GM12878 (cell line): ENCODE results near the gene SMCO4.
"Not testable (repeated sequence)": the region's sequence is repeated elsewhere in the genome, so short reads cannot be mapped to it uniquely, and the experiment has no call there.

Experiments used
- HDAC2 ChIP-seq: fragments of 200-600 bp; sonication (generic); IDR thresholded peaks from 2 replicates; pipeline ENCODE4 v1.6.1; 2017
- JUNB ChIP-seq: IDR thresholded peaks from 2 replicates; pipeline ENCODE4 v1.6.1; 2016; ENCODE audit warnings: antibody characterized with exemption, mild to moderate bottlenecking
- MYC ChIP-seq: IDR thresholded peaks from 2 replicates; pipeline ENCODE4 v1.6.1; 2011; ENCODE audit warnings: mild to moderate bottlenecking, low read length, moderate library complexity, inconsistent platforms; ENCODE audit not compliant: insufficient read depth, insufficient replicate concordance, insufficient read length, severe bottlenecking
- PAX8 ChIP-seq: fragments of 450-650 bp; IDR thresholded peaks from 2 replicates; pipeline ENCODE4 v1.6.1; 2017; ENCODE audit warnings: mild to moderate bottlenecking, moderate library complexity
- RCOR1 ChIP-seq: conservative IDR thresholded peaks from 2 replicates; pipeline ENCODE4 v1.6.1; 2012; ENCODE audit warnings: low read depth, low read length, improper control_type of control experiment
- YY1 ChIP-seq: IDR thresholded peaks from 2 replicates; pipeline ENCODE4 v1.6.1; 2011; ENCODE audit warnings: low read depth, mild to moderate bottlenecking, low read length
- TF ChIP-seq, protein P1 (sequence below), 3 experiments: IDR thresholded peaks in 2 of 3; conservative IDR thresholded peaks in 1 of 3; 2 replicates each; pipeline ENCODE4 v1.5.1; 2011; ENCODE audit warnings: low read depth in 3 of 3, low read length in 3 of 3, mild to moderate bottlenecking in 3 of 3, control low read depth in 2 of 3, moderate library complexity in 2 of 3, inconsistent platforms in 1 of 3, mixed read lengths in 1 of 3; ENCODE audit not compliant: control insufficient read depth in 2 of 3, insufficient read depth in 1 of 3; ENCODE audit errors: extremely low read depth in 1 of 3
- TF ChIP-seq, protein P2 (sequence below): IDR thresholded peaks from 2 replicates; pipeline ENCODE4 v1.6.1; 2011; ENCODE audit warnings: low read depth, mild to moderate bottlenecking, low read length, moderate library complexity, borderline replicate concordance; ENCODE audit errors: extremely low read depth
- TF ChIP-seq, protein P3 (sequence below): fragments of 450-650 bp; IDR thresholded peaks from 2 replicates; pipeline ENCODE4 v1.6.1; 2016; ENCODE audit warnings: mild to moderate bottlenecking
- TF ChIP-seq, protein P4 (sequence below): IDR thresholded peaks from 2 replicates; pipeline ENCODE4 v1.6.1; 2012; ENCODE audit warnings: low read depth, low read length, improper control_type of control experiment

DNA sequence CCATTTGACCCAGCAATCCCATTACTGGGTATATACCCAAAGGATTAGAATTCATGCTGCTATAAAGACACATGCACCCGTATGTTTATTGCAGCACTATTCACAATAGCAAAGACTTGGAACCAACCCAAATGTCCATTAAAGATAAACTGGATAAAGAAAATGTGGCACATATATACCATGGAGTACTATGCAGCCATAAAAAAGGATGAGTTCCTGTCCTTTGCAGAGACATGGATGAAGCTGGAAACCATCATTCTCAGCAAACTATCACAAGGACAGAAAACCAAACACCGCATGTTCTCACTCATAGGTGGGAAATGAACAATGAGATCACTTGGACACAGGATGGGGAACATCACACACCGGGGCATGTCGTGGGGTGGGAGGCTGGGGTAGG lies 79.5 kb downstream of the SMCO4 start:
- TF ChIP-seq, protein P1, sequence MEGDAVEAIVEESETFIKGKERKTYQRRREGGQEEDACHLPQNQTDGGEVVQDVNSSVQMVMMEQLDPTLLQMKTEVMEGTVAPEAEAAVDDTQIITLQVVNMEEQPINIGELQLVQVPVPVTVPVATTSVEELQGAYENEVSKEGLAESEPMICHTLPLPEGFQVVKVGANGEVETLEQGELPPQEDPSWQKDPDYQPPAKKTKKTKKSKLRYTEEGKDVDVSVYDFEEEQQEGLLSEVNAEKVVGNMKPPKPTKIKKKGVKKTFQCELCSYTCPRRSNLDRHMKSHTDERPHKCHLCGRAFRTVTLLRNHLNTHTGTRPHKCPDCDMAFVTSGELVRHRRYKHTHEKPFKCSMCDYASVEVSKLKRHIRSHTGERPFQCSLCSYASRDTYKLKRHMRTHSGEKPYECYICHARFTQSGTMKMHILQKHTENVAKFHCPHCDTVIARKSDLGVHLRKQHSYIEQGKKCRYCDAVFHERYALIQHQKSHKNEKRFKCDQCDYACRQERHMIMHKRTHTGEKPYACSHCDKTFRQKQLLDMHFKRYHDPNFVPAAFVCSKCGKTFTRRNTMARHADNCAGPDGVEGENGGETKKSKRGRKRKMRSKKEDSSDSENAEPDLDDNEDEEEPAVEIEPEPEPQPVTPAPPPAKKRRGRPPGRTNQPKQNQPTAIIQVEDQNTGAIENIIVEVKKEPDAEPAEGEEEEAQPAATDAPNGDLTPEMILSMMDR (IDR thresholded peaks at IDR 0.05 in 2 of 3, conservative IDR thresholded peaks at IDR 0.05 in 1 of 3; ENCODE audit: control insufficient read depth in 2 of 3, extremely low read depth in 1 of 3, insufficient read depth in 1 of 3, low read depth in 3 of 3, low read length in 3 of 3): not testable (repeated sequence)
- TF ChIP-seq JUNB, HDAC2, RCOR1, YY1, MYC, PAX8: not testable (repeated sequence)
- TF ChIP-seq, protein P2, sequence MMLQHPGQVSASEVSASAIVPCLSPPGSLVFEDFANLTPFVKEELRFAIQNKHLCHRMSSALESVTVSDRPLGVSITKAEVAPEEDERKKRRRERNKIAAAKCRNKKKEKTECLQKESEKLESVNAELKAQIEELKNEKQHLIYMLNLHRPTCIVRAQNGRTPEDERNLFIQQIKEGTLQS: not testable (repeated sequence)
- TF ChIP-seq, protein P3, sequence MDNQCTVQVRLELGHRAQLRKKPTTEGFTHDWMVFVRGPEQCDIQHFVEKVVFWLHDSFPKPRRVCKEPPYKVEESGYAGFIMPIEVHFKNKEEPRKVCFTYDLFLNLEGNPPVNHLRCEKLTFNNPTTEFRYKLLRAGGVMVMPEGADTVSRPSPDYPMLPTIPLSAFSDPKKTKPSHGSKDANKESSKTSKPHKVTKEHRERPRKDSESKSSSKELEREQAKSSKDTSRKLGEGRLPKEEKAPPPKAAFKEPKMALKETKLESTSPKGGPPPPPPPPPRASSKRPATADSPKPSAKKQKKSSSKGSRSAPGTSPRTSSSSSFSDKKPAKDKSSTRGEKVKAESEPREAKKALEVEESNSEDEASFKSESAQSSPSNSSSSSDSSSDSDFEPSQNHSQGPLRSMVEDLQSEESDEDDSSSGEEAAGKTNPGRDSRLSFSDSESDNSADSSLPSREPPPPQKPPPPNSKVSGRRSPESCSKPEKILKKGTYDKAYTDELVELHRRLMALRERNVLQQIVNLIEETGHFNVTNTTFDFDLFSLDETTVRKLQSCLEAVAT: not testable (repeated sequence)
- TF ChIP-seq, protein P4, sequence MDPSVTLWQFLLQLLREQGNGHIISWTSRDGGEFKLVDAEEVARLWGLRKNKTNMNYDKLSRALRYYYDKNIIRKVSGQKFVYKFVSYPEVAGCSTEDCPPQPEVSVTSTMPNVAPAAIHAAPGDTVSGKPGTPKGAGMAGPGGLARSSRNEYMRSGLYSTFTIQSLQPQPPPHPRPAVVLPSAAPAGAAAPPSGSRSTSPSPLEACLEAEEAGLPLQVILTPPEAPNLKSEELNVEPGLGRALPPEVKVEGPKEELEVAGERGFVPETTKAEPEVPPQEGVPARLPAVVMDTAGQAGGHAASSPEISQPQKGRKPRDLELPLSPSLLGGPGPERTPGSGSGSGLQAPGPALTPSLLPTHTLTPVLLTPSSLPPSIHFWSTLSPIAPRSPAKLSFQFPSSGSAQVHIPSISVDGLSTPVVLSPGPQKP: not testable (repeated sequence)
